Bronchial epithelial cell (primary cell): ENCODE results near the gene DHX35. TPM values are rescaled to one million over a fixed set of nuclear protein-coding genes. Genes with fewer than 3 reads are reported as not detected.

Source experiments
- DNase-seq: peaks from one replicate; pipeline ENCODE4 v3.0.0-alpha.2; 2010; ENCODE audit warnings: low read depth
- FAIRE-seq: peaks from 2 replicates; lab custom pipeline; 2011; peaks lifted over from hg19 to GRCh38; lab: Jason Lieb, UNC
- H3K27me3 ChIP-seq: 2 replicates; pipeline ENCODE4 v1.5.1; 2011; ENCODE audit warnings: low read length; ENCODE audit not compliant: control insufficient read depth, insufficient read depth
- H3K36me3 ChIP-seq: 2 replicates; pipeline ENCODE4 v1.5.1; 2011; ENCODE audit warnings: low read length; ENCODE audit not compliant: control insufficient read depth, insufficient read depth
- H3K4me3 ChIP-seq: 2 replicates; pipeline ENCODE4 v1.5.1; 2011; ENCODE audit warnings: mild to moderate bottlenecking, low read depth, low read length, control low read depth
- total RNA-seq: library from RNA; depleted of rRNA; stranded (reverse); fragments of >200 nt; gene quantifications from 2 replicates; pipeline ENCODE4 v1.2.1, GENCODE V29; 2014
- TF ChIP-seq, protein P1 (sequence below): IDR thresholded peaks from 2 replicates; pipeline ENCODE4 v1.5.1; 2011; ENCODE audit warnings: mild to moderate bottlenecking, moderate library complexity, low read length, control low read depth, inconsistent platforms; ENCODE audit not compliant: insufficient read depth, severe bottlenecking

The DHX35 gene
- total RNA-seq, 1 donor from 2014 or later, result 8.2 TPM

DNA sequence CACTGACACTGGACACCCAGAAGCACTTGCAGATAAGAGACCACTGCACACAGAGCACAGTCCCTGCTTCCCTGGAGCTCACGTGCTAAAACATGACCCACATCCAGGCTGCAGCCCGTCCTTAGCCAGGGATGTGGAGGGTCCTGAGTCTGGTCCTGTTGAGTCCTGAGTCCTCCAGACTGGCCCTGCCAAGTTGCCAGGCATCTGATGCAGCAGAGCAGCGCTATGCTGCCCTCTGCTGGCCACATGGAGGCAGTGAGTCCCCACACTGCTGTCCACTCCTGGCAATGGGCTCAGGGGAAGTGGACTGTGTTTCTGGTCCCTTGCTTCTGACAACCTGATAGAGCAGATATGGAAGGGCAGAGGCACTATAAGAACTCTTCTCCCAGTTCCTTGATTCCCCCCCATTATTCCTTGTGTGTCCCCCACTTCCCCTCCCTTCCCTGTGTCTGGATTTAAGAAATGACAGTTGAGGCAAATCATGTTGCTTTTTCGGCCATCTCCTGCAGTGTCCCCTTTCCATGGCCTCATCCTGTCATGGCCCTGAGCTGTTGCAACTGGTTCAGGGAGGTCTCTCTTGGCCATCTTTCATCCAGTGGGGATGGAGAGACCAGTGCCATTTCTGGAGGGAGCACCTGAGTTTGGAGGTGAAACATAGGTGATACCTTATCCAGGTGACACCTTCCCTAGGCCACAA, 86.0 kb downstream of the DHX35 start:
- no peaks in the 10 kb centered on the region for H3K36me3 ChIP-seq
- FAIRE-seq, result peak; percentile 7
- no peaks in the 10 kb centered on the region for H3K27me3 ChIP-seq
- DNase-seq, result peak; percentile 54
- TF ChIP-seq, protein P1, sequence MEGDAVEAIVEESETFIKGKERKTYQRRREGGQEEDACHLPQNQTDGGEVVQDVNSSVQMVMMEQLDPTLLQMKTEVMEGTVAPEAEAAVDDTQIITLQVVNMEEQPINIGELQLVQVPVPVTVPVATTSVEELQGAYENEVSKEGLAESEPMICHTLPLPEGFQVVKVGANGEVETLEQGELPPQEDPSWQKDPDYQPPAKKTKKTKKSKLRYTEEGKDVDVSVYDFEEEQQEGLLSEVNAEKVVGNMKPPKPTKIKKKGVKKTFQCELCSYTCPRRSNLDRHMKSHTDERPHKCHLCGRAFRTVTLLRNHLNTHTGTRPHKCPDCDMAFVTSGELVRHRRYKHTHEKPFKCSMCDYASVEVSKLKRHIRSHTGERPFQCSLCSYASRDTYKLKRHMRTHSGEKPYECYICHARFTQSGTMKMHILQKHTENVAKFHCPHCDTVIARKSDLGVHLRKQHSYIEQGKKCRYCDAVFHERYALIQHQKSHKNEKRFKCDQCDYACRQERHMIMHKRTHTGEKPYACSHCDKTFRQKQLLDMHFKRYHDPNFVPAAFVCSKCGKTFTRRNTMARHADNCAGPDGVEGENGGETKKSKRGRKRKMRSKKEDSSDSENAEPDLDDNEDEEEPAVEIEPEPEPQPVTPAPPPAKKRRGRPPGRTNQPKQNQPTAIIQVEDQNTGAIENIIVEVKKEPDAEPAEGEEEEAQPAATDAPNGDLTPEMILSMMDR, result peak; percentile 100
- no peak overlapping the region for H3K4me3 ChIP-seq

GRCh38 chr20:39049148-39049547, 87.0 kb downstream of the DHX35 start:
- Histone ChIP-seq H3K27me3 (no peaks in the 10 kb centered on the region), H3K36me3 (no peaks in the 10 kb centered on the region), H3K4me3 (no peak overlapping the region)
- DNase-seq, result no peak
- FAIRE-seq, result no peak
- TF ChIP-seq, protein P1, result no peak

DNA sequence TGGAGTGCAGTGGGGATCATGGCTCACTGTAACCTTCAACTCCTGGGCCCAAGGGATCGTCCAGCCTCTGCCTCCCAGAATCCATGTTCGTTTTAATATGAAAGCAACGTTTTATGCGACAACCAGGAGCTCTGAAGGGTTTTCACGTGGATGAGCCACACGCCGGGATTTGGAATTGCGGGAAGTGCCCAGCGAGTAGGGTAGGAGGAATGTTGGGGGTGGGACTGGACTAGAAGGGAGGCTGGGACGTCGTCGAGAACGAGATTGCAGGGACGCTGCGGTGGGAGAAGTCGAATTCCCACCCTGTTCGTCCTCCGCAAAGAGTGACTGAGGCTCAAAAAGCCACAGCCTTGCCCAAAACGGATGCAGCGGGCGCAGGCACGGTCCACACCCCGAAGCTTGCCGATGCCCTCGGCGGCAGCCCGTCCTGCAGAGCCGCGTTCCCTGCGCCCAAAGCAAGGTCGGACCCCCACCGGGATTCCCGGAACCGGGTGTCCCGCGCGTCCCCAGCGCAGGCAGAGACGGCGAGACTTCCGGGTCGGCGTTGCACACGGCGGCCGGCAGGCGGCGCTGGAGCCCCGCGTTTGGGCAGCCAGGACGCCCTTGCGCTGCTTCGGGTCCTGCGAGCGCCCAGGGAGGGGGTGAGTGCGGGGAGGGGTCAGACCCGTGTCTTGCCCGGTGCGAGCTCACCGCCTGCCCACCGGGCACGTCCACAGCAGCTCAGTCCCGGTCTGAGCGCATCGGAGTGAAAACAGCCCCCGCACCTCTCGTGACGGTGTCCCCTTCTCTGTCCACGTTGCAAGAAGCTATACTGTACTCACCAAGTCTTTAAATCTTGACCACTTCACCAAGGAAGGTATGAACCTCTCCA, 87.8 kb downstream of the DHX35 start:
- no peak for FAIRE-seq
- TF ChIP-seq, protein P1, result peak; percentile 98
- Histone ChIP-seq H3K36me3 (no peaks in the 10 kb centered on the region), H3K27me3 (no peaks in the 10 kb centered on the region), H3K4me3 (peak overlapping the region; percentile 49)
- peak; percentile 32 for DNase-seq

DNA sequence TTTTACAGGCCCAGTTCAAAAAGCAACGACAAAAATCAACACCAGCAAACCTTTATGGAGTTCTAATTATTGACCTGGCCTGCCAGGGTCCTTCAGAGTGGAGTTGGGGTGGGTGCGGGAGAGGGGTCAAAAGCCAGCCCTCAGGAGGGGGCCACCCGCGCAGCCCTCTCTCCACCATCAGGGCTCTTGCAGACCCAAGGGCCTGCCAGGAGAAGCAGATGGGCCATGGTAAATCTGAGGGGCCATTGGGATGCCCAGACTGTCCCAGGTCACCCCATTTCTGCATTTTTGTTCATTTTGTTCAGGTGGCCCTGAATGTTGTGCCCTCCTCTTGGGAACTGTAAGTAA, 88.4 kb downstream of the DHX35 start:
- FAIRE-seq (no peak), DNase-seq (no peak)
- Histone ChIP-seq H3K36me3 (no peaks in the 10 kb centered on the region), H3K4me3 (no peak overlapping the region), H3K27me3 (no peaks in the 10 kb centered on the region)
- TF ChIP-seq, protein P1, result no peak

- no peaks in the 10 kb centered on the region for H3K36me3 ChIP-seq
- FAIRE-seq (no peak), DNase-seq (no peak)
- TF ChIP-seq, protein P1, result no peak
- no peak overlapping the region for H3K4me3 ChIP-seq
- H3K27me3 ChIP-seq, result no peaks in the 10 kb centered on the region
Observed at GRCh38 chr20:39052676-39053075, 90.5 kb downstream of the DHX35 start.
